Measurements from ENCODE around the gene MRPS23. TPM values are rescaled to one million over a fixed set of nuclear protein-coding genes. Genes with fewer than 3 reads are reported as not detected.
"Not testable (repeated sequence)": the region's sequence is repeated elsewhere in the genome, so short reads cannot be mapped to it uniquely, and the experiment has no call there.

Gene MRPS23
- total RNA-seq, 1 donor from 2014 or later = 43.2 TPM

GRCh38 chr17:57852955-57853328, 3.1 kb upstream of the MRPS23 start:
- H3K36me3 ChIP-seq (ENCODE audit: control insufficient read depth, insufficient read depth, low read length) = no peaks in the 10 kb centered on the region
- TF ChIP-seq CTCF (IDR thresholded peaks at IDR 0.05; ENCODE audit: insufficient read depth, low read length, poor library complexity, severe bottlenecking) = no peak
- DNase-seq (ENCODE audit: low read depth) = no peak
- no peak overlapping the region for H3K4me3 ChIP-seq (ENCODE audit: low read depth, low read length)
- H3K27me3 ChIP-seq (ENCODE audit: control insufficient read depth, insufficient read depth, low read length) = no peaks in the 10 kb centered on the region

- H3K4me3 ChIP-seq (ENCODE audit: low read depth, low read length) = no peak overlapping the region
- no peak for DNase-seq (ENCODE audit: low read depth)
- no peaks in the 10 kb centered on the region for H3K27me3 ChIP-seq (ENCODE audit: control insufficient read depth, insufficient read depth, low read length)
- H3K36me3 ChIP-seq (ENCODE audit: control insufficient read depth, insufficient read depth, low read length) = no peaks in the 10 kb centered on the region
- TF ChIP-seq CTCF (IDR thresholded peaks at IDR 0.05; ENCODE audit: insufficient read depth, low read length, poor library complexity, severe bottlenecking) = no peak
Measured at GRCh38 chr17:57852092-57852954, 2.5 kb upstream of the MRPS23 start.

GRCh38 chr17:57849163-57849873, 526 bp downstream of the MRPS23 start:
- H3K36me3 ChIP-seq (ENCODE audit: control insufficient read depth, insufficient read depth, low read length) = no peaks in the 10 kb centered on the region
- no peaks in the 10 kb centered on the region for H3K27me3 ChIP-seq (ENCODE audit: control insufficient read depth, insufficient read depth, low read length)
- H3K4me3 ChIP-seq (ENCODE audit: low read depth, low read length) = peak overlapping the region; percentile 87
- DNase-seq (ENCODE audit: low read depth) = no peak
- no peak for TF ChIP-seq CTCF (IDR thresholded peaks at IDR 0.05; ENCODE audit: insufficient read depth, low read length, poor library complexity, severe bottlenecking)

GRCh38 chr17:57846056-57846945, 3.5 kb downstream of the MRPS23 start:
- DNase-seq (ENCODE audit: low read depth); H3K27me3 ChIP-seq (ENCODE audit: control insufficient read depth, insufficient read depth, low read length); H3K36me3 ChIP-seq (ENCODE audit: control insufficient read depth, insufficient read depth, low read length); H3K4me3 ChIP-seq (ENCODE audit: low read depth, low read length): not testable (repeated sequence)

- no peak for TF ChIP-seq CTCF (IDR thresholded peaks at IDR 0.05; ENCODE audit: insufficient read depth, low read length, poor library complexity, severe bottlenecking)
- H3K4me3 ChIP-seq (ENCODE audit: low read depth, low read length) = no peak overlapping the region
- H3K36me3 ChIP-seq (ENCODE audit: control insufficient read depth, insufficient read depth, low read length) = no peaks in the 10 kb centered on the region
- no peaks in the 10 kb centered on the region for H3K27me3 ChIP-seq (ENCODE audit: control insufficient read depth, insufficient read depth, low read length)
- DNase-seq (ENCODE audit: low read depth) = no peak
Measured at GRCh38 chr17:57842280-57842679, 7.6 kb downstream of the MRPS23 start.

GRCh38 chr17:57839571-57839923, 10.3 kb downstream of the MRPS23 start:
- Histone ChIP-seq H3K36me3 (ENCODE audit: control insufficient read depth, insufficient read depth, low read length) (no peaks in the 10 kb centered on the region), H3K27me3 (ENCODE audit: control insufficient read depth, insufficient read depth, low read length) (no peaks in the 10 kb centered on the region), H3K4me3 (ENCODE audit: low read depth, low read length) (no peak overlapping the region)
- no peak for TF ChIP-seq CTCF (IDR thresholded peaks at IDR 0.05; ENCODE audit: insufficient read depth, low read length, poor library complexity, severe bottlenecking)
- DNase-seq (ENCODE audit: low read depth) = no peak
